ENCODE measurements around the gene CHCHD3.
A peak's percentile ranks its signal among the peaks of the same experiment; 100 is the strongest.

CHCHD3 gene

DNA sequence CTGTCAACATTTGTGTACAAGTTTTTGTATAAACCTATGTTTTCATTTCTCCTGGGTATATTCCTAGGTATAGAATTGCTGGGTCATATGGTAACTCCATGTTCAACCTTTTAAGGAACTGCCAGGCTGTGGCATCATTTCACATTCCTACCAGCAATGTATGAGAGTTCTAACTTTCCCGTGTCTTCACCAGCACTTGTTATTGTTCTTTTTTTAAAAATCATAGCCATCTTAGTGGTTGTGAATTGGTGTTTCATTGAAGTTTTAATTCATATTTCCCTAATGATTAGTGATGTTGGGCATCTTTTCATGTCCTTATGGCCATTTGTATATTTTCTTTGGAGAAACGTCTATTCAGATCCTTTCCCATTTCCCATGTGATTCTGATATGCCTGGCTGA, 312.6 kb downstream of the CHCHD3 start:
- no peak for DNase-seq (ENCODE audit: low spot score)

DNA sequence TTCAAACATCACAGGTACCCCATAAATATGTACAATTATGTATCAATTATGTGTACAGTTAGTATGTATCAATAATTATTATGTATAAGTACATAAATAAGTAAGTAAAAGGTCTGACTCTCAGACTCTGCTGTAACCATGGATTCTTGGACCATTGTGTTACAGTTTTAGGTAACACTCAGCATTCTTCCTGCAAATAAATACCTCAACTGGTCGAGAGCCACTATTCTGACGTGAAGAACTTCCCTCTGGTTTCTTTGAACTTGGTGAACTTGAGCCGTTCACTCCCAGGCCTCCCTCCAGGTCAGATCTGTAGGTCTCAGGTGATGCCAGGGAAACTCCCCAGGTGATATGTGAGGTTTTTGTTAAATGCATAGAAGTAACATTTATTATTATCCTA, 313.8 kb downstream of the CHCHD3 start:
- DNase-seq (ENCODE audit: low spot score), result no peak

DNA sequence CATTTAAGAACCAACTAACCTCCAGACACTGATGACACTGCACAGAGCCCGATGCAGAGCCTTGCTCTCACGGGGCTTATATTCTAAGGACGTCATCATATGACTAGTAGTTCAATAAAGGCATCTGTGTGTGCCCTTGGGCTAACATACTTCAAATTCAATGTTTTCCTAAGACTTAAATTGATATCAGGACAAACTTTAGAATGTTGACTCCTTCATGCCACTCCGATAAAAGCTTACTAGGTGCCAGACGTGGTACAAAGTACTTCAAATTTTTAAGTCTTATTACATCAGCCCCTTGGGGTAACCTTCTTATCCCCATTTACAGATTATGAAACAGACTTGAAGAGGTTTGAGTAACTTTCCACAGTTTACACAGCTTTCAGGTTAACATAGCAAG, 314.5 kb downstream of the CHCHD3 start:
- DNase-seq (ENCODE audit: low spot score), result no peak

DNA sequence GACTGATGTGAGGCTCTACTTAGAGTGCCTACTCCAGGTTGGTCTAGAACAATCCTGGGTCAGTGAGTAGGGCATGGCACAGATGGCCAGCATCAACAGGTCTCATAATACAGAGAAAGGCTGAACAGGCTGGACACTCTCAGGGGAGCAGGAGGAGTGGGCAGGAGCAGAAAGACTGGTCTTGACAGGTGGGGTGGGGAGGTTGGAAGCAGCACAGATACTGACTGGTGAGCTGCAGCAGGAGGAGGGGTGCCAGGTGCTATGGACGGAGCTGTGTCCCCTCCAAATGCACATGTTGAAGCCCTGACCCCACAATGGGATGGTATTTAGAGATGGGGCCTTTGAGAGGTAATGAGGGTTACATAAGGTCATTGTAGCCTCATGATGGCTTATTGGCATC, 315.2 kb downstream of the CHCHD3 start:
- no peak for DNase-seq (ENCODE audit: low spot score)

DNA sequence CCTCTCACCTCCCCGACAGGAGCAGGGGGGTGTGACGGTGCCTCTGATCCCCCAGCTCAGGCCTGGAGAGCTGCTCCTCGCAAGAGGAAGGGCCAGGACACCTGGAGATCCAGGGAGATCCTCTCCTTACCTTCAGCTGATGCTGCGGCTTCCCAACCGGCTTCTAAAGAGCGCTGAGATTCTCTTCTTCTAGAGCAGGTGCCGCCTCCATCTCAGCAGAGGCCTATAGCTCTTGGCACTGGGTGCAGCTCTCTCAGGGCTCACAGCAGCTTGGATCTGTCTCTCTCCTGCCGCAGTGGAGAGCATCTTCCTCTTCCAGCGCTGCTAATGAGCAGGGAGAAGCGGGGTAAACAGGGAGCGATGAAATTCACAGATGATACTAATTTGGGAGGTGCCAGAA, 316.0 kb downstream of the CHCHD3 start:
- no peak for DNase-seq (ENCODE audit: low spot score)

DNA sequence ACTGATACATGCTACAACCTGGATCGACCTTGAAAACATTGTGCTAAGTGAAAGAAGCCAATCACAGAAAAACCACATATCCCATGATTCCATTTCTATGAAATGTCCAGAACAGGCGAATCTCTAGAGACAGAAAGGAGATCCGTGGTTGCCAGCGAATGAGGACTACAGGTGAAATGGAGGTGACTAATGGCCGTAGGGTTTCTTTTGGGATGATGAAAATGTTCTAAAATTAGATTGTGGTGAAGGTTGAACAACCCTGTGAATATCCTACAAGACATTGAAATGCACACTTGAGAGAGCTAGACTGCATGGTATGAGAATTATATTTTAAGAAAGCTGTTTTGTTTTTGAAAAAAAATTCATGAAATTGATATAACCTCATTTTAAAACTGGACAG, 317.1 kb downstream of the CHCHD3 start:
- no peak for DNase-seq (ENCODE audit: low spot score)

DNA sequence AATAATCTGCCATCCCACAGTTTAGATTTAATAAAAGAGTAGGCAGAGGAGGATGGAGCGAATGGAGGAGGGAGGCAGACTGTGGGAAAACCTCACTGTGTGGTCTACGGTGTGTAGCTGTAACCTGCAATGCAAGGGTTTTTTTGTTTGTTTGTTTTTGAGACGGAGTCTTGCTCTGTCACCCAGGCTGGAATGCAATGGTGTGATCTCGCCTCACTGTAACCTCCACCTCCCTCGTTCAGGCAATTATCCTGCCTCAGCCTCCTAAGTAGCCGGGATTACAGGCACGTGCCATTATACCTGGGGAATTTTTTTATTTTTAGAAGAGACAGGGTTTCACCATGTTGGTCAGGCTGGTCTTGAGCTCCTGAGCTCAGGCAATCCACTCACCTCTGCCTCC, 321.0 kb downstream of the CHCHD3 start:
- no peak for DNase-seq (ENCODE audit: low spot score)

DNA sequence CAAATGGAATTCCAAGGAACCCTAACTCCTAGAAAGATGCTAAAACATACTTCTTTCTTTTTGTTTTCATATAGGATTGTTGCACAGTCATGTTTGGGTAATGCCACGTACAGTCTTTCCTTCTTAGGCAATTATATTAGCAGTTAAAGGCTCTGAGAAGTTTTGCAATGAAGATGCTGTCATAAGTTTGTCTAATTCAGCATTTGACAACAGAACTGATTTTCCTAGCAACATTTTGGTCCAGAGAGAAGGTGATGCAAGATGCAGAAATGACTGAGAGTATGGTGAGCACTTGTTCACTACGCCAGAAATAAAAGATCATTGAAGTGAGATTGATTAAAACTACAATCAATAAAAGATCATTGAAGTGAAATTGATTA, 321.7 kb downstream of the CHCHD3 start:
- DNase-seq (ENCODE audit: low spot score), result no peak

DNA sequence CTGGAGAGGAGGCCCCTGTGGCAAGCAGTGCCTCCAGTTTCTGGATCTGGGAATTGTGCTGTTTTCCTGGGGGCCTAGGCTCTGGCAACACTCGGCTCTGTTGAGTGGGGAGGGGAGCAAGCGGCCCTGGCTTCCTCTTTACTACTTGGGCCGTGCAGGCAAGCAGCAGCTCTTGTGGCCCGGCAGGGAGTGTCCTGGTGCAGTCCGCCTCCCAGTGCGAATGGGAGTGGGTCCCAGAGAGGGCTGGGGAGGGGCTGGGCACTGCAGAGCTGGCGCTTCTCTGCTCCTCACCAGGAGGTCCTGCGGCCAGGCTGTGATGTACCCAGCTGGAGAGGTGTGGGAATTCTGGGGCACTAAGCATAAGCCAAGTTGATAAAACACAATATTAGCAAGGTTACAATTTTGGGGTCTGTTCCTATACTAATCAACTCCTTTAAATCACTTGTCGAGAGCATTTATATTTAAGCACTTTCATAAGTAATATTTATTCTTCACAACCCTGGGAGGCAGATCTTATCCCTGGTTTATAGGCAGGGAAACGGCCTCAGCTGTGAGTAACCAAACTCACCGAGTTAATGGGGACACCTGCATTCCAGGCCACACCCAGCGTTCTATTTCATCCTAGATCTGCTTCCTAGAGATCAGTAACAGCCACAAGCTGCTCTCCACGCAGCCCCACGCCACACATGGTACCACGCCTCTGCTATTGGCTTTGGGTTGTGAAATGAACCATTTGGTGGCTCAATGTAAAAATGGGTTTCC, 322.2 kb downstream of the CHCHD3 start:
- DNase-seq (ENCODE audit: low spot score), result no peak

DNA sequence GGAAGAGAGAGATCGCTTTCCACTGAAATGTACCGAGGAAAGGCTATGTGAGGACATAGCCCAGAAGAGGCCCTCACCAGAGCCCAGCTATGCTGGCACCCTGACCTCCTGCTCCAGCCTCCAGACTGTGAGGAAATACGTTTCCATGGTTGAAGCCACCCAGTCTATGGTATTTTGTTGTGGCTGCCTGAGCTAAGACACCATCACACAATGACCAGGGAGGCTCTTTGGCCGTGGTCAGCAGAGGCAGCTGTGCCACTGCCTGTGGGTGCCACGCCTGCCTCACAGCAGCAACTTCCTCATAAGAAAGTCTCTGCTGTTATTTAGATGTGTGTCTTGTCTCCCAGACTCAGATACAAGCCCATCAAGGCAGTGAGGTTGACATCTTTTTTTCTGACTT, 322.9 kb downstream of the CHCHD3 start:
- DNase-seq (ENCODE audit: low spot score), result no peak

DNA sequence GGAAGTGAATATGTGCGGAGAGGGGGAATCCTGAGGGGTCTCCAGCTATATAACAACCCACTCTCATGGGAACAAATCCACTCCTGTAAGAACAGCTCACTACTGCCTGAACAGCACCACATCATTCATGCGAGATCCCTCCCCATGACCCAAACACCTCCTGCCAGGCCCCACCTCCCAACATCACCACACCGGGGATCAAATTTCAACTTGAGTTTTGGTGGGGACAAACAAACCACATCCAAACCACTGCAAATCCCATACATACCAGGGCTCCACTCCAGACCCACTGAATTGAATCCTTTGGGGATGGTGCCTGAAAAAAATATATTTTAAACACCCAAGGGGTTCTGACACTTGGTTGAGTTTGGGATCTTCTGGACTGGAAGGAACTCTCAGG, 324.1 kb downstream of the CHCHD3 start:
- DNase-seq (ENCODE audit: low spot score), result no peak

DNA sequence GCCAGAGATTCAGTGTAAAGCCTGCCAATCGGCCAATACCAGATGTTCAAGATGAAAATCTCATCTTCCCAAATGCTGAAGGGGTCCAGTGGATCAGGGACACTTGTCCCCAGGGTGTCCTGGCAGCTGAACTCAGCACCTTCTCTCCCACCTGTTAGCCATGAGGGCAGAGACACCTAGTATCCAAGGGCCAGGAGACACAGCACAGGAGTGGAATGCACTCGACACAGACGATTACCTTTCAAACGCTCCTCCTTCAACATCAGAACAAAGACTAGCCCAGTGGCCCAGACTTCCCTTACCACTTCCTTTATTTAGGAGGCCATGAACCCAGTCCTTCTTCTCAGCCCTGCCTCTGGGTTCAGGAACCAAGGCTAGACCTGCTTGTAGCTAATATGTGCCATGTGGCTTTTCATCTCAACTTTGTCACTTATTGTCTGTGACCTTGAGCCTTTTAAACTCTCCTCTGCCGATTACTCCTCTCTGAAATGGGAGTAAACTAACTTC, 325.4 kb downstream of the CHCHD3 start:
- no peak for DNase-seq (ENCODE audit: low spot score)

DNA sequence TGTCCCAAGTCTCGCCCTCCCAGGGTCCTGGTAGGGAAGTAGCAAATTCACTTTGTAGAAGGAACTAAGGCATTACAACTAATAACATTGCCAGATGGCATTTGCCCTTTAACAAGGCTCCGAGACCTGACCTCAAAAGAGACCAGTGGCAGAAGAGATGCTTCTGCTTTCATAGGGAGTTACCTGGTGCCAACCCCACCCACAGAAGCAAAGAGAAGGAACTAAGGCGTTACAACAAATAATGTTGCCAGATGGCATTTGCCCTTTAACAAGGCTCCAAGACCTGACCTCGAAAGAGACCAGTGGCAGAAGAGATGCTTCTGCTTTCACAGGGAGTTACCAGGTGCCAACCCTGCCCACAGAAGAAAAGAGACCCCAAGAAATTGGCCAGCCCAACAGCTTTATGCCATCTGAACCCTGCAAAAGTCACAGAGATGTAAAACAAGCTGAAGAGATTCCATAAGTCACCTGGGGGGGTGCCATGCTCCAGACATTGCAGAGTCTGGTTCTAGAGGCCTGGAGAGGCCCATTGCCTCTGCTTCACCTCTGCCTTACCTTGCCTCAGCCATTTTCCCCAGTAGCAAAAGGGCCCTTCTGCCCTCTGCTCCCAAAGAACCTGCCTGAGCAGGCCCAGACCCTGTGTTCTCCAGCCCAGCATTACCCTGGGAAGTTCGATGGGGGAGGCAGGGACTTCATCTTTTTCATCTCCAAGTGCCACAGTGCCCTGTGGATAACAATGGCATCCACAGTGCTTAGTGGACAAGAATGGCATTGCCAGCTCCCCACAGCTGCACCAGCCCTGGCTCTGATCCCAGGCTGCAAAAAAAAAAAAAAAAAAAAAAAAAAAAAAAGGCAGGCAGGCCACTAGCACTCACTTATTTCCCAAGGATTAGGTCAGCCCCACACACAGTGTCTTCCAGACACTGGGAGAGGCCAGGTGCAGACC, 326.1 kb downstream of the CHCHD3 start:
- DNase-seq (ENCODE audit: low spot score), result no peak

DNA sequence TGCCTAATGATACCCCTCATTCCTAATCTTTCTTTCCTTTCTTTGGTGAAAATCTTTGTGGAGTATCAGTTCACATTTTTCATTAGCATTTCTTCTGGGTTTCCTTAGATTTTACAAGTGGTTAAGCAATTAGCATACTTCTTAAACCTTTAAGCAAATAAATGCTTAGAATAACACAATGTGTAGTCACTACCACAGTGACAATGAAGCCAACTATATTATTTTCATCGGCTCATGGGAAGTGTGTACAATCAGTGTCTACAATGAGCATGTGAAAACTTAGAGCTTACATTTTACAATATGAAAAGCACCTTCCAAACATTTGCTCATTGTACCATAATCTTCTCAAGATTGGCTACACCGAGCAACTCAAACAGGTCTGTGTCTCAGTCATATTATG, 329.5 kb downstream of the CHCHD3 start:
- DNase-seq (ENCODE audit: low spot score), result no peak

DNA sequence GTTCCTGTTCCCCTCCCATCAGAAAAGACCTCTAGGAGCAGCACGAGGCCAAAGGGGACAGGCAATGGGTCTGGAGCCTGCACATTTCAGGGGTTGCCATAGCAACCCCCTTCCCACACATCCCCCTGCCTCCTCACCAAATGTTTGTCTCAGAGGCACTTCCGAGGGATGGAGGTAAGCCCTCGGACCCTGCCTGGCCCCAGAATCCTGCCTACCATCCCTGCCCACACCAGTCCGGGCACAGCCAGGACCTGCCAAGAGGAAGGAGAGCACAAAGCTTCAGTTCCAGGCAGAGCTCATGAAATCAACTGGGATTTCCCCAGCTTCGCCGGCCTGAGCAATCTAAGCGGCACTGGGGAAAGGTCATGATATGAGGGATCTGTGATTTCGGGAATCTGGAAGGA, 330.6 kb downstream of the CHCHD3 start:
- DNase-seq (ENCODE audit: low spot score), result no peak

DNA sequence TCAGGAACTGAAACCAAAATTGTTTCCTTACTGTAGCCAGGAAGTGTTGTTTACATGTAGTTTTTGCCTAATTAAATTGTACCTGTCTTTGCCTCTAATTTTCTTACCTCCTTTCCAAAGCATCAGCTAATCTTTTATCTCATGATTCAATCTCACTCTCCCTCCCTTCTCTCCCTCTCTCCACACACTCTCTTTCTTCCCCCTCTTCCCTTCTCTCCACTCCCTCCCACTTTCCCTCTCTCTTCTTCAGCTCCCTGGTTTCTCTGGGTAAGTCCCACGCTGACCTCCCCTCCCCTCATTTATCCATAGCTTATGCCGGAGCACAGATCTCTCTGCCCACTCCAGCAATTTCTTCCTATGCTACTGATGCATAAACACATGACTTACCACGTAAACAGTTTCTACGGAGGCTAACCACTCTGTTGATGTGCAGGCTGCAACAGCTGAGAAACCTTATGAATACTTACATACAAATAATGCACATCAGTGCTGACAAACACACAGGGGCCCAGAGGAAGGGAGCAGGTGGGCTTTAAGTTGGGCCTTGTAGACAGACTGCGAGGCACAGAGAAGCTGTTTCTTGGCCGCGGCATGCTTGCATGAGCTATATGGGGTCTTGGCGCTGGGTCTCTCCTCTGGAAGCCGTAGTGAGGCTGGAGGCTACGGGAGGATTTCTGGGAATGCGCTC, 331.2 kb downstream of the CHCHD3 start:
- no peak for DNase-seq (ENCODE audit: low spot score)

DNA sequence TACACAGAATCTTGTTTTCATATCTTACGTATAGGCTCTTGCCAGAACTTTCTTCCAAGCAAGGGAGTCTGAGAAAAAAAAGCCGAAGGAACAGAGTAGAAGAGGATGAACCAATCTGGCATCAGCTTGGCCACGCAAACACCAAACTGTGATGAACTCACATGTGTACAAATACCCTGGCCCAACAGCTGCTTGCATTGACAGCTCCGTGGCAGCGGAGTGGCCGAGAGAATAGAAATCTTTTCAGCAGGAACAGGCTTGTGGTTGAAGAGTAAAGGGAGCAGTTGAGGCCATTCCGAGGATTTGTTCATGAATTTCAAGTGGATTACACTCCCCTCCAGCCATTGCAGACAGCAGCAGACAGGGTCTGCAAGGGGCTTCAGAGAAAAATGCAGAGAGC, 331.8 kb downstream of the CHCHD3 start:
- DNase-seq (ENCODE audit: low spot score), result no peak

DNA sequence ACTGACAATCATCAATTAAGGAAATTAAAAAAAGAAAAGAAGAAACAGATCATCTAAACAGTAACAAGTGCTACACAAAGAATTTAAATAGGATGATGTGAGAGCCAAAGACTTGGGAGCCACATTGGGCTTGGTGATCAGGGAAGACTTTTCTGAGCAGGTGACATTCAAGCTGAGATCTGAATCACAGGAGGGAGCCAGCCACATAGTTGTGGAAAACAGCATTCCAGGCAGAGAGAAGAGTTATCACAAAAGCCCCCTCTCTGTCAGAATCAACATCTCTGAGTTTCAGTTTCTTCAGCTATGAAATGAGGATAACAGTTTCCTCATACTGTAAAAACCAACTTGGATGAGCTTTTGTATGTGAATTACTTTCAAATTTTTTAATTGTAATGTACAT, 336.4 kb downstream of the CHCHD3 start:
- DNase-seq (ENCODE audit: low spot score), result no peak

DNA sequence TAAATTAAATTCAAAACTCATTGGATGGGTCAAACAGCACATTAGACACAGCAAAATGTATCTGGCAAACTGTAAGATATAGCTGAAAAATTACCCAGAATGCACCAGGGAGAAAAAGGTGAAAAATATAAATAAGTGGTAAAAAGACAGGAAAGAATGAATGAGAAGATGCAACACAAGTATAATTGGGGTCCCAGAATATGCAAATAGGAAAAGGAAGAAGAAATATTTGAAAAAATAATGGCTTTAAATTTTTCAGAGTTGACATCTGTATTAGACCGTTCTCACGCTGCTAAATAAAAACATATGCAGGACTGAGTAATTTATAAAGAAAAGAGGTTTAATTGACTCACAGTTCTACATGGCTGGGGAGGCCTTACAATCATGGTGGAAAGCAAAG, 337.9 kb downstream of the CHCHD3 start:
- no peak for DNase-seq (ENCODE audit: low spot score)

DNA sequence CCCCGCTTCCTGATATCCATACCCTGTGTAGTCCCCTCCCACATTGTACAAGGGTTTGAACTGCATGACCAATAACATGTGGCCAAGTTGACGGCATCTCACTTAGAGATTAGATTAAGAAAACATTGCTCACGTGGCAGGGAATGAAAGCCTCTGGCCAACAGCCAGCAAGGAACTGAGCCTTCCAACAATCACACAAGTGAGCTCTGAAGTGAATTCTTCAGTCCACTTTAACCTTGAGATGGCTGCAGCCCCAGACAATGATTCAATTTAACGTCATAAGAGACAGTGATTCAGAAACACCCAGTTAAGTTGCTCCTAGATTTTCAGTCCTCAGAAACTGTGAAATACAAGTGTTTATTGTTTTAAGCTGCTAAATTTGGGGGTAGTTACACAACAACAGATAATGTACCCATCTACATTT, 339.7 kb downstream of the CHCHD3 start:
- DNase-seq (ENCODE audit: low spot score), result peak; percentile 48

DNA sequence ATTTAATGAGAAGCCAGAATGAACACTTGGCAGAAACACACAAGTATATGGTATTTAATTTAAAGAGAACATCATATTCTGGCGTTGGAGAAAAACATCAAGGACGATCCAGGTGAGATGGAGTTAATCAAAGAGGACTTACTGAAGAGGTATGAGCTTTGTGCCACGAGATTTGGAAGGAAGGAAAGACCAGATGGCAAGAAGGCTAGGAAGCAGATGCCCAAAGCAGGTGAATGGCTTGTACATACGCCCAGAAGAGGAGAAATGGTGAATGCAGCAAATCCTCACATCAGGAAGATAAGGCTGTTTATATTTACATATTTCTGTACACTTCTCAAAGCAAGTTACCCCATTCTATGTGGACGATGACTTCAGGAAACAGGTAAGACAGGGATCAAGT, 341.7 kb downstream of the CHCHD3 start:
- no peak for DNase-seq (ENCODE audit: low spot score)

DNA sequence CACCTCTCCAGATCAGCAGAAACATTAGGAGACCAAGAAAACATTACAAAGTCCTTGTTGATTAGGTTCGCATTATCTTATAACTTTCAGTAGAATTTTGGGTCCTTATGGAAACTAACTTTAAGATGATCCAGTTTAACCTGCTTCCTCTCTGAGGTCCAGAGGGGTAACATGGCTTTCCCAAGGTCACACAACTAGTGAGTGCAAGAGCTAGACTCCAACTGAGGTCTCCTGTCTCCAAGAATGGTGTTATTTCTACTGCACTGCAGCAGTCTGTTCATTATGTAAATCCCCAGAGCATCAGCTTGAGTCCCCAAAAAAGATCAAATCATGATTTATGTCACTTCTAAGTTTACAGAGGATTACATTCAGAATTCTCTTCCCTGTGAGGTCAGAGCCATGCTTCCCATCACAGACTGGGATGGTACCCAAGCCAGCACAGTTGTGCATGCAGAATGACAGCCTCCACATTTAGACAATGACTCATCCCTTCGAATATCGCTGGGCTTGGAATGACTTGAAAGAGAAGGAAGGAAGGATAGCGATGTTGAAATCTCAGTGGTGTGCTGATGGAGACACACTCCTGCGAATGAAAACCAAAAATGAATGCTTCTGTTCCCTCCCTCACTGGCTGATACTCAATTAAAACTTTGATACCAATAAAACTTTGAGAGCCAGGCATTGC, 342.5 kb downstream of the CHCHD3 start:
- DNase-seq (ENCODE audit: low spot score), result peak; percentile 48

Data from RKO (cell line).